Endodermal cell (in vitro differentiated cells): ENCODE results near the gene CEACAM18. TPM values are rescaled to one million over a fixed set of nuclear protein-coding genes. Genes with fewer than 3 reads are reported as not detected.
"Not testable (repeated sequence)": the region's sequence is repeated elsewhere in the genome, so short reads cannot be mapped to it uniquely, and the experiment has no call there.

Experiments used
- DNase-seq: peaks from one replicate; pipeline ENCODE4 v3.0.0-alpha.2; 2017
- H3K27ac ChIP-seq: 2 replicates; pipeline ENCODE4 v1.5.1; 2013; ENCODE audit warnings: mild to moderate bottlenecking, low read depth, low read length, moderate library complexity
- H3K27me3 ChIP-seq: 2 replicates; pipeline ENCODE4 v1.6.1; 2013; ENCODE audit warnings: mild to moderate bottlenecking, low read length, moderate library complexity; ENCODE audit not compliant: insufficient read depth, control insufficient read depth, poor library complexity, severe bottlenecking
- H3K36me3 ChIP-seq: 2 replicates; pipeline ENCODE4 v1.7.0; 2013; ENCODE audit warnings: mild to moderate bottlenecking, low read length, moderate library complexity; ENCODE audit not compliant: control insufficient read depth, insufficient read depth
- H3K4me1 ChIP-seq: one replicate; pipeline ENCODE4 v1.7.0; 2013; ENCODE audit warnings: low read length; ENCODE audit not compliant: control insufficient read depth, insufficient read depth
- H3K4me3 ChIP-seq: 2 replicates; pipeline ENCODE4 v1.5.1; 2013; ENCODE audit warnings: mild to moderate bottlenecking, low read length, moderate library complexity
- H3K9ac ChIP-seq: 2 replicates; pipeline ENCODE4 v1.6.1; 2013; ENCODE audit warnings: mild to moderate bottlenecking, low read length, moderate library complexity; ENCODE audit not compliant: poor library complexity, severe bottlenecking; ENCODE audit errors: extremely low read depth
- H3K9me3 ChIP-seq: 2 replicates; pipeline ENCODE4 v1.6.1; 2013; ENCODE audit warnings: mild to moderate bottlenecking, low read length, moderate library complexity; ENCODE audit not compliant: control insufficient read depth
- H3K27ac Mint-ChIP-seq: 2 replicates; pipeline ENCODE4 v1.8.0; 2020; ENCODE audit warnings: mixed read lengths
- H3K27me3 Mint-ChIP-seq: 2 replicates; pipeline ENCODE4 v1.8.0; 2021; ENCODE audit warnings: mild to moderate bottlenecking, mixed read lengths; ENCODE audit not compliant: insufficient read depth
- H3K36me3 Mint-ChIP-seq: 2 replicates; pipeline ENCODE4 v1.8.0; 2020; ENCODE audit warnings: low read depth, mixed read lengths
- H3K4me1 Mint-ChIP-seq: 2 replicates; pipeline ENCODE4 v1.8.0; 2020; ENCODE audit warnings: mixed read lengths
- H3K4me3 Mint-ChIP-seq: 2 replicates; pipeline ENCODE4 v1.8.0; 2020; ENCODE audit warnings: mild to moderate bottlenecking, moderate library complexity, mixed read lengths
- H3K9me3 Mint-ChIP-seq: 2 replicates; pipeline ENCODE4 v1.8.0; 2020; ENCODE audit warnings: mild to moderate bottlenecking, mixed read lengths
- CTCF ChIP-seq: fragments of 200-600 bp; sonication (generic); conservative IDR thresholded peaks from 2 replicates; pipeline ENCODE4 v1.5.0; 2021; ENCODE audit warnings: antibody characterized with exemption, mild to moderate bottlenecking
- WGBS, 2 experiments: methylation state at CpG; one replicate each; pipeline versions ENCODE4 v1.1.5 to v1.1.7; 2013; ENCODE audit warnings: missing lambda C conversion rate in 2 of 2, mixed read lengths in 1 of 2; ENCODE audit not compliant: insufficient coverage in 1 of 2, insufficient read length in 1 of 2; 5-methylcytosine and 5-hydroxymethylcytosine counted together
- total RNA-seq, 2 donors: library from RNA; stranded (reverse); fragmentation: NEBNext Ultra II Directional in 1 of 2; extraction: Animal tissue kit (Norgen Biotek cat#: 25700) in 1 of 2; gene quantifications; 2 replicates in 1 of 2; 3 replicates in 1 of 2; pipeline ENCODE4 v1.2.1, GENCODE V29; 2021

The CEACAM18 gene
- total RNA-seq, 2 donors from 2014 or later: not detected

GRCh38 chr19:51462276-51462675 lies 16.1 kb upstream of the CEACAM18 start:
- Histone ChIP-seq H3K4me1 (no peaks in the 10 kb centered on the region), H3K9ac (no peak overlapping the region), H3K9me3 (no peaks in the 10 kb centered on the region), H3K27me3 (peaks cover 42% of the 10 kb centered on the region), H3K36me3 (no peaks in the 10 kb centered on the region), H3K27ac (no peak overlapping the region), H3K4me3 (no peak overlapping the region)
- WGBS, 2 experiments: 86 to 90% methylated on average over 3 to 7 of the region's 7 CpGs
- H3K4me1 Mint-ChIP-seq: no peaks in the 10 kb centered on the region
- TF ChIP-seq CTCF: no peak
- DNase-seq: no peak
- no peaks in the 10 kb centered on the region for H3K9me3 Mint-ChIP-seq
- H3K36me3 Mint-ChIP-seq: no peaks in the 10 kb centered on the region
- H3K27ac Mint-ChIP-seq: no peak overlapping the region
- H3K4me3 Mint-ChIP-seq: no peak overlapping the region
- H3K27me3 Mint-ChIP-seq: peaks cover 50% of the 10 kb centered on the region

- Mint-ChIP-seq H3K4me3 (no peak overlapping the region), H3K4me1 (no peaks in the 10 kb centered on the region), H3K36me3 (no peaks in the 10 kb centered on the region), H3K27me3 (peaks cover 54% of the 10 kb centered on the region), H3K27ac (no peak overlapping the region), H3K9me3 (no peaks in the 10 kb centered on the region)
- Histone ChIP-seq H3K27me3 (peaks cover 46% of the 10 kb centered on the region), H3K27ac (no peak overlapping the region), H3K9ac (no peak overlapping the region), H3K9me3 (no peaks in the 10 kb centered on the region), H3K4me3 (no peak overlapping the region), H3K36me3 (no peaks in the 10 kb centered on the region), H3K4me1 (no peaks in the 10 kb centered on the region)
- 73 to 86% methylated on average over 6 to 10 of the region's 10 CpGs for WGBS, 2 experiments
- DNase-seq: no peak
- no peak for TF ChIP-seq CTCF
Measured at GRCh38 chr19:51462681-51463080, 15.7 kb upstream of the CEACAM18 start.

GRCh38 chr19:51463976-51464581 lies 14.3 kb upstream of the CEACAM18 start:
- H3K36me3 ChIP-seq, H3K4me1 Mint-ChIP-seq, H3K36me3 Mint-ChIP-seq, H3K4me3 ChIP-seq, H3K9me3 ChIP-seq, DNase-seq, H3K4me1 ChIP-seq, H3K27ac ChIP-seq, H3K9ac ChIP-seq, H3K27ac Mint-ChIP-seq, H3K9me3 Mint-ChIP-seq: not testable (repeated sequence)
- peaks cover 60% of the 10 kb centered on the region for H3K27me3 ChIP-seq
- WGBS, 2 experiments: 43 to 94% methylated on average over 2 to 13 of the region's 33 CpGs
- Mint-ChIP-seq H3K27me3 (peaks cover 67% of the 10 kb centered on the region), H3K4me3 (peak overlapping the region; percentile 23)

GRCh38 chr19:51466723-51467122 lies 11.6 kb upstream of the CEACAM18 start:
- Mint-ChIP-seq H3K9me3 (no peaks in the 10 kb centered on the region), H3K4me3 (no peak overlapping the region), H3K4me1 (no peaks in the 10 kb centered on the region), H3K27ac (no peak overlapping the region), H3K36me3 (no peaks in the 10 kb centered on the region), H3K27me3 (peaks cover 70% of the 10 kb centered on the region)
- no peak for DNase-seq
- H3K4me3 ChIP-seq: no peak overlapping the region
- no peak overlapping the region for H3K27ac ChIP-seq
- H3K36me3 ChIP-seq: no peaks in the 10 kb centered on the region
- 72 to 77% methylated on average over 2 to 3 of the region's 3 CpGs for WGBS, 2 experiments
- no peak for TF ChIP-seq CTCF
- no peak overlapping the region for H3K9ac ChIP-seq
- no peaks in the 10 kb centered on the region for H3K4me1 ChIP-seq
- no peaks in the 10 kb centered on the region for H3K9me3 ChIP-seq
- H3K27me3 ChIP-seq: peaks cover 67% of the 10 kb centered on the region
